Smooth muscle cell (in vitro differentiated cells): Measurements from ENCODE around the gene SEMA4B. TPM values are rescaled to one million over a fixed set of nuclear protein-coding genes. Genes with fewer than 3 reads are reported as not detected.

Experiments used
- DNase-seq: peaks from one replicate; lab custom pipeline; 2025; ENCODE audit not compliant: unreplicated experiment; lab: John Stamatoyannopoulos, UW
- H2AFZ ChIP-seq: fragments of 200-600 bp; sonication (generic); 2 replicates; pipeline ENCODE4 v1.6.0; 2016; ENCODE audit warnings: antibody characterized with exemption, low read depth, mild to moderate bottlenecking
- H3F3A ChIP-seq: fragments of 200-600 bp; sonication (generic); 2 replicates; pipeline ENCODE4 v1.6.0; 2017; ENCODE audit warnings: antibody characterized with exemption, low read depth
- H3K27ac ChIP-seq: fragments of 200-600 bp; sonication (generic); 2 replicates; pipeline ENCODE4 v1.5.1; 2016; ENCODE audit warnings: low read depth, mild to moderate bottlenecking
- H3K27me3 ChIP-seq: fragments of 200-600 bp; sonication (generic); 2 replicates; pipeline ENCODE4 v1.6.1; 2016; ENCODE audit warnings: low read depth, mild to moderate bottlenecking
- H3K36me3 ChIP-seq: fragments of 200-600 bp; sonication (generic); 2 replicates; pipeline ENCODE4 v1.5.1; 2016; ENCODE audit warnings: low read depth
- H3K4me1 ChIP-seq: fragments of 200-600 bp; sonication (generic); 2 replicates; pipeline ENCODE4 v1.5.1; 2016; ENCODE audit warnings: low read depth
- H3K4me2 ChIP-seq: fragments of 200-600 bp; sonication (generic); 2 replicates; pipeline ENCODE4 v1.6.0; 2016; ENCODE audit warnings: mild to moderate bottlenecking
- H3K4me3 ChIP-seq: fragments of 200-600 bp; sonication (generic); 2 replicates; pipeline ENCODE4 v1.5.1; 2016; ENCODE audit warnings: mild to moderate bottlenecking
- H3K79me2 ChIP-seq: fragments of 200-600 bp; sonication (generic); 2 replicates; pipeline ENCODE4 v1.6.0; 2016; ENCODE audit warnings: low read depth, mild to moderate bottlenecking
- H3K9ac ChIP-seq: fragments of 200-600 bp; sonication (generic); 2 replicates; pipeline ENCODE4 v1.6.0; 2016; ENCODE audit warnings: low read depth
- H3K9me3 ChIP-seq: fragments of 200-600 bp; sonication (generic); replicated peaks from 2 replicates; pipeline ENCODE4 v1.5.1; 2016; ENCODE audit warnings: low read depth
- H4K20me1 ChIP-seq: fragments of 200-600 bp; sonication (generic); 2 replicates; pipeline ENCODE4 v1.6.0; 2016; ENCODE audit warnings: low read depth
- WGBS: methylation state at CpG from one replicate; pipeline ENCODE4 v1.1.7; 2016; ENCODE audit warnings: low lambda C conversion rate; 5-methylcytosine and 5-hydroxymethylcytosine counted together
- polyA plus RNA-seq: library from polyadenylated mRNA; unstranded; fragments of >200 nt; fragmentation: Nextera tagmentation; extraction: Ambion mirVana; gene quantifications from 2 replicates; pipeline ENCODE4 v1.2.1, GENCODE V29; 2016
- total RNA-seq: library from RNA; depleted of rRNA; stranded (reverse); fragments of >200 nt; gene quantifications from 2 replicates; pipeline ENCODE4 v1.2.3, GENCODE V29; 2014
- TF ChIP-seq, protein P1 (sequence below): fragments of 200-600 bp; sonication (generic); IDR thresholded peaks from 2 replicates; pipeline ENCODE4 v1.5.1; 2017; ENCODE audit warnings: borderline replicate concordance, mild to moderate bottlenecking, antibody characterized with exemption; ENCODE audit not compliant: insufficient read depth, poor library complexity, severe bottlenecking

SEMA4B gene
- total and polyA plus RNA-seq, 2 experiments from 2014 or later, result 29.6 to 51.4 TPM

- H3K36me3 ChIP-seq, result no peaks in the 10 kb centered on the region
- H3K79me2 ChIP-seq, result peaks cover 42% of the 10 kb centered on the region
- H3K4me1 ChIP-seq, result peaks cover 4% of the 10 kb centered on the region
- H3K27me3 ChIP-seq, result no peaks in the 10 kb centered on the region
- peaks cover 51% of the 10 kb centered on the region for H4K20me1 ChIP-seq
- WGBS, result 70% methylated on average over 12 of the region's 12 CpGs
- no peak for DNase-seq
- H3K27ac ChIP-seq, result peak overlapping the region; percentile 43
- TF ChIP-seq, protein P1, sequence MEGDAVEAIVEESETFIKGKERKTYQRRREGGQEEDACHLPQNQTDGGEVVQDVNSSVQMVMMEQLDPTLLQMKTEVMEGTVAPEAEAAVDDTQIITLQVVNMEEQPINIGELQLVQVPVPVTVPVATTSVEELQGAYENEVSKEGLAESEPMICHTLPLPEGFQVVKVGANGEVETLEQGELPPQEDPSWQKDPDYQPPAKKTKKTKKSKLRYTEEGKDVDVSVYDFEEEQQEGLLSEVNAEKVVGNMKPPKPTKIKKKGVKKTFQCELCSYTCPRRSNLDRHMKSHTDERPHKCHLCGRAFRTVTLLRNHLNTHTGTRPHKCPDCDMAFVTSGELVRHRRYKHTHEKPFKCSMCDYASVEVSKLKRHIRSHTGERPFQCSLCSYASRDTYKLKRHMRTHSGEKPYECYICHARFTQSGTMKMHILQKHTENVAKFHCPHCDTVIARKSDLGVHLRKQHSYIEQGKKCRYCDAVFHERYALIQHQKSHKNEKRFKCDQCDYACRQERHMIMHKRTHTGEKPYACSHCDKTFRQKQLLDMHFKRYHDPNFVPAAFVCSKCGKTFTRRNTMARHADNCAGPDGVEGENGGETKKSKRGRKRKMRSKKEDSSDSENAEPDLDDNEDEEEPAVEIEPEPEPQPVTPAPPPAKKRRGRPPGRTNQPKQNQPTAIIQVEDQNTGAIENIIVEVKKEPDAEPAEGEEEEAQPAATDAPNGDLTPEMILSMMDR, result no peak
- no peak overlapping the region for H2AFZ ChIP-seq
- H3K9me3 ChIP-seq, result no peaks in the 10 kb centered on the region
- H3K4me2 ChIP-seq, result no peak overlapping the region
- no peaks in the 10 kb centered on the region for H3F3A ChIP-seq
- no peak overlapping the region for H3K9ac ChIP-seq
- no peak overlapping the region for H3K4me3 ChIP-seq
Observed at GRCh38 chr15:90213122-90213817, 12.1 kb downstream of the SEMA4B start.

DNA sequence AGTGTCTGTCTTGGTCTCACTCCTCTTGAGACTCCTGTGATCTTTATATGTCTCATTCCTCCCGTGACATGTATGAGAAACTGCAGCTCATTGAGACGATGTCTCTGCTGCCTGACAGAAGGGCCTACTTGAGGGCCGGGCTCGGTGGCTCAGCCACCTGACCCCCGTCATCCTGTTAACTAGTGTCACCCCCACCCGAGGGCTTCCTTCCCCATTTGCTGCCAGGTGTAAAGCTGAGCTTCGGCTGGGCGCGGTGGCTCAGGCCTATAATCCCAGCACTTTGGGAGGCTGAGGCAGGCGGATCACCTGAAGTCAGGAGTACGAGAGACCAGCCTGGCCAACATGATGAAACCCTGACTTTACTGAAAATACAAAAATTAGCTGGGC lies 12.7 kb downstream of the SEMA4B start:
- Histone ChIP-seq H3F3A (no peaks in the 10 kb centered on the region), H3K36me3 (no peaks in the 10 kb centered on the region), H3K9me3 (no peaks in the 10 kb centered on the region), H4K20me1 (peaks cover 51% of the 10 kb centered on the region), H2AFZ (no peak overlapping the region), H3K4me3 (no peak overlapping the region), H3K4me2 (no peak overlapping the region), H3K27me3 (no peaks in the 10 kb centered on the region), H3K4me1 (peaks cover 4% of the 10 kb centered on the region), H3K9ac (no peak overlapping the region), H3K27ac (peak overlapping the region; percentile 43), H3K79me2 (peaks cover 43% of the 10 kb centered on the region)
- DNase-seq, result no peak
- 84% methylated on average over 11 of the region's 11 CpGs for WGBS
- TF ChIP-seq, protein P1, result no peak

DNA sequence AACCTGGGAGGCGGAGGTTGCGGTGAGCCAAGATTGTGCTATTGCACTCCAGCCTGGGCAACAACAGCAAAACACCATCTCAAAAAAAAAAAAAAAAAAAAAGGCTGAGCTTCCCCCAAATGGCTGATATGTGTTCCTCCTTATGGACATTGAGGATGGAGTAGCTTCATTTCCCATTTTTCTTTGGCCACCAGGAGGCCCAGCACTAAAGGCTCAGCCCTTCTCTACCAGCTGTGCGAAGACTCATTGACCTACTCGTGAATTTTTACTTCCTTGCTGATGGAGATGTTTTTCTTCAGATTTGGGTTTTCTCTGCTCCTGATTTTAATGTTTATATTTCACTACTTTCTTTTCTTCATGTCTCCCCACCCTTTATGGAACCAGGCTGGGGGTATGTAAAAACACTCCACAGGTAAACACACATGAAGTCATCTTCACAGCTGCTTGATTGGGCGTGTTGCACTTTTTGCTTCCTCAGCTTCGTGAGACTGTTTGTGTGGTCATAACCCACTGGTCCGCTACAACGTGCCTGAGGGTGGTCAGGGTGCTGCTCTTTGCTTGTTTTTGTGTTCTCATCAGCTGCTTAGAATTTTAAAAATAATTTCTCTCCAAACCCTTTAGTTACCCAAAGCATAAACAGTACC lies 13.5 kb downstream of the SEMA4B start:
- WGBS, result 93% methylated on average over 8 of the region's 8 CpGs
- no peak for DNase-seq
- Histone ChIP-seq H3F3A (no peaks in the 10 kb centered on the region), H3K4me2 (no peak overlapping the region), H3K27ac (no peak overlapping the region), H4K20me1 (peaks cover 59% of the 10 kb centered on the region), H3K4me1 (peaks cover 4% of the 10 kb centered on the region), H3K27me3 (no peaks in the 10 kb centered on the region), H3K36me3 (no peaks in the 10 kb centered on the region), H3K4me3 (no peak overlapping the region), H3K9me3 (no peaks in the 10 kb centered on the region), H3K79me2 (peaks cover 43% of the 10 kb centered on the region), H3K9ac (no peak overlapping the region), H2AFZ (no peak overlapping the region)
- TF ChIP-seq, protein P1, result peak; percentile 7
